HG03060 (cell line): ENCODE results near the gene PRELID3B.
A peak's percentile ranks its signal among the peaks of the same experiment; 100 is the strongest.
"Not testable (repeated sequence)": the region's sequence is repeated elsewhere in the genome, so short reads cannot be mapped to it uniquely, and the experiment has no call there.

Experiments
- ATAC-seq: cut with Tn5 transposase; IDR thresholded peaks from one replicate; pipeline ENCODE4 v1.9.1; 2021; ENCODE audit warnings: low read depth, moderate number of reproducible peaks; ENCODE audit not compliant: unreplicated experiment

Gene PRELID3B

DNA sequence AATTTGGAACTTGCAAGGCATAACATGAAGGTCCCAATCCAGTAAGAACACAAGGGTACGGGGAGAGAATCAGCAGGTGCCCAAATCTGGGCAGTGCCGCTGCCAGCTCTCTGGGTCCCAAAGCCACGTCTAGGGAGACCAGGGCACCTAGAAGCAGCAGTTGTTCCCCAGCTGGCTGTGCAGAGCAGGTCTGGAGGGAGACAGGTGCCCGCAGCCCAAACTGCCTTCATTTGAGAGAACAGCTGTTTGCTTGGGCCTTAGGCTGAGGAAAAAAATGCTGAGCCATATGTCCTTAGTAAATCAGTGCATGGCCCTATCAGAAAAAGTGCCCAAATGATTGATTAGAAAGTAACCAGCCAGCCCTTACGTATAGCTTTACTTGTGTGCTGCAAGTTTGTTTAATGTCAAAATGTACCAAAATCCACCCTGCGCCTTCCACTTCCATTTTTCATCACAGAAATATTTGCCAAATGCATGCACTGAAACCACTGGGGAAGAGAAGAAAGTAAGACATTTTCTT lies 9.1 kb upstream of the PRELID3B start:
- no peak for ATAC-seq

- no peak for ATAC-seq
Observed at GRCh38 chr20:59050437-59050836, 7.9 kb upstream of the PRELID3B start.

GRCh38 chr20:59048681-59049030 lies 6.1 kb upstream of the PRELID3B start:
- ATAC-seq = no peak

- no peak for ATAC-seq
Observed at GRCh38 chr20:59047938-59048680, 5.5 kb upstream of the PRELID3B start.

GRCh38 chr20:59046862-59047261 lies 4.3 kb upstream of the PRELID3B start:
- ATAC-seq = no peak

GRCh38 chr20:59044796-59045195 lies 2.2 kb upstream of the PRELID3B start:
- ATAC-seq = no peak

- no peak for ATAC-seq
Observed at GRCh38 chr20:59044295-59044694, 1.7 kb upstream of the PRELID3B start.

- ATAC-seq = no peak
Observed at GRCh38 chr20:59043698-59044097, 1.1 kb upstream of the PRELID3B start.

GRCh38 chr20:59042796-59043631 lies 428 bp upstream of the PRELID3B start:
- peak; percentile 73 for ATAC-seq

GRCh38 chr20:59041487-59041886 lies 1.1 kb downstream of the PRELID3B start:
- ATAC-seq = not testable (repeated sequence)

DNA sequence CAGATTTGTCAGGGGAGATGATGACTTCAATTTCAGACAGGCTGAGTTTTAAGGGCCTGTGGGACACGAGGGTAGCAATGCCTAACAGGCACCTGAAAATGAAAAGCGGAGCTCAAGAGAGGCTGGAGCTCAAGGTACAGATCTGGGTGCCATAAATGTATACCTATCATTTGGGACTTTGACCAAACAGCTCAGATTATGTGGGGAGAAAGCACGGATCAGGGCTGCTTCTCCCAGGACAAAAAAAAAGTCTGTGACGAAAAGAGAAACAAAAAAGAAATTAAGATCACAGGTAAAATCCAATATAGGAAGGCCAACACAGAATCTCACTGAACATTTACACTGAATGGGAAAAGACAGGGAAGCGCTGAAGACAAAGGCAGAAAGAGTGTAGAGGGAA lies 1.9 kb downstream of the PRELID3B start:
- ATAC-seq = no peak

GRCh38 chr20:59039233-59039632 lies 3.4 kb downstream of the PRELID3B start:
- ATAC-seq = no peak

- no peak for ATAC-seq
Observed at GRCh38 chr20:59037386-59037785, 5.2 kb downstream of the PRELID3B start.

GRCh38 chr20:59035381-59035780 lies 7.2 kb downstream of the PRELID3B start:
- no peak for ATAC-seq

GRCh38 chr20:59033616-59034165 lies 8.9 kb downstream of the PRELID3B start:
- no peak for ATAC-seq

DNA sequence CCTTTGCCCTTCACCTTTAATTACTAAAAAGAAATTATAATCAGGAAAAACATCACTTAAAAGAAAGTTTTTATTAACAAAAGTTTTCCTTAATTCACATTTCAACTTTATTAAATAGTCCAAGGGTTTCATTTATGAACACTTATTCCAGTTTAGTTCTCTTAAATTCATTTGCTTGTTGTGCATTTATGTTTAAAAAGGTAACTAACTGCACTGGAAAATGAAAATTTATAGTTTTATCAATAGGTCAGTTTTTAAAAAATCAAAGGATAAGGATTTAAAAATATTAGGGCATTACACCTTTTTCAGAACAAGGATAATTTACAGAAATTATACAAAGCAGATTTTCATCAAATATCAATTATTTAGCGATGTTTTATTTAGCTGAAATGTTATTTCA lies 9.5 kb downstream of the PRELID3B start:
- ATAC-seq = no peak

GRCh38 chr20:59032713-59033059 lies 9.9 kb downstream of the PRELID3B start:
- no peak for ATAC-seq

DNA sequence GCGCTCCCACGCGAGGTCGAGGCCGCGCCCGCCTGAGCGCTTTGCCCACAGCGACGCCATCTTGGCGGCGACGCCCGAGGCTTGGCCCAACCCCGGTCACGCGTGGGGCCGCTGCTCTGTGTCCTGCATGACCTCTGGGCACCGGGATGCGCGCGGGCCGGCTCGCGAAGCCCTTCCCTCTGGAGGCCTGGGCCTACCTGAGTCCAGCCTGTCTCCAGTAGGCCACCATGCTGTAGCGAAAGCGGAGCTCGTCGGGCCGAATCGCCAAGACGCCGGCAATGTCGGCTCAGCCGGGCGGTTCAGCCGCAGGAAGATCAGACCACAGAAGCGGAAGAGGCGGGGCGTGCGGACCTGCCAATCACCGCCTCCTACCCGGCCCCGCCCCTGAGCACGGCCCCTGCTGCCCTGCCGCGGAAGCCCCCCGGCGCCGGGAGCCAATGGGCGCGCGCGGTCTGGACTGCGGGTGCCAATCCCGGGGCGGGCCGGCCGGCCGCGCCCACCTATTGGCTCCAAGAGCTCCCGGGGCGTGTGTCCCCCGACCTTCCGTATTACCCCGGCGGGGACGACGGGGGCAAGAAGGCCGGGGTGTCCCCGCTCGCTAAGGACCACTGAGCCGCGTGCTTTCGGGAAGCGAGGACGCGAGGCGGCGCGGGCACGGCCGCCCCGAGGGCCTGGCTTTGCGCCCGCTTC lies 10.4 kb downstream of the PRELID3B start, which contains the start of gene ATP5F1E:
ATP5F1E (minus strand) TSS at position 313 of the 690 bp plus-strand sequence; CDS start at position 229, 84 bp downstream.
- no peak for ATAC-seq

DNA sequence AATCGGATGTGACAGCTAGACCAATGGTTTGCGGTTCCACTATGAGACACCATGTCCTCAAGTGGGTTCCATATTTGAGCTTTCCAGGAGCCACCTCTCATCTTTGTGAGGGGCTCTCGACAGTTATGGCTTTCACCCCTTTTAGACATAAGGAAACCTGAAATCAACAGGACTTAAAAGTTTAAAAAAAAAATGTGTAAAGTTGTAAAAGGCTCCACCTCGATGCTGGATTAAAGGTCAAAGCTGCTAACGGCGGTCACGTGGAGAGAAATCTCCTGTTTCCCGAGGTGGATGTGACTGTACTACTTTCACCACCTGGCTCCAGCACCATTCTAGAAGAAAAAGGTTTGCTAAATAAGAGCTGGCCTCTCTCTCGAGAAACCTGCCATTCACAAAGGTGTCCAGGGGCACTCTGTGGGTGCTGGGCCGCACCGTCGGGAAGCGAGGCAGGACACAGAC lies 11.0 kb downstream of the PRELID3B start:
- no peak for ATAC-seq

DNA sequence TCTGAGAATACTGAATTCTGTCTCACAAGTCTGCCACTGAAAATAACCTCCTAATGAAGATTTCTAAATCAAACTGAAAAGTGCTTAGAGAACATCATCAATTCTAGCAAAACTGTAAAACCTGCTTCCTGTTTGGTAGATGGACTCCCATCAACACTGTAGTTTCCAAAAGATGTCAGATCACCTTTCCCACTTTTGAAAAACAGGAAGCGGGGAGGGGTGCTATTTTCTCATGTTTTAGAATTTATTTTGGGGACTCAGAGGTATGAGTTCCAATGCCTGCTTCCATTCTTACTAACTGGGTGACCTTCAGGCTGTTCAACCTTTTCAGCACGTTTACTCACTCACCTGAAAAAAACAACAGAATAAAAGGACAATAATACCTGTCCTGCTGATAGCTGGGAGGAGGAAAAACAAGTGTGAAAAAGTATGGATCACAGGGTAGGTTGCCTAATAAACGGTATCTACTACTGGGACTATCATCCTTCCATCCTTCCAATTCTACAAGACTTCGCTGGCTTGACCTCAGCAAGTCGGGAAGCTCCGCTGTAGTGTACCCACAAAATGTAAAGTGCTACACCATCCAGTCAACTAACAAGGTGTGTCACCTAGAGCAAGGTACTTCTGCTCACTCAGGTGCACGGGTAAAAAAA lies 11.5 kb downstream of the PRELID3B start:
- no peak for ATAC-seq
